ENCODE measurements around the gene FAM171A2.

GRCh38 chr17:44346064-44346844, 17.4 kb downstream of the FAM171A2 start:
- TF ChIP-seq POLR2A (IDR thresholded peaks at IDR 0.05): no peak
- TF ChIP-seq, protein P1, sequence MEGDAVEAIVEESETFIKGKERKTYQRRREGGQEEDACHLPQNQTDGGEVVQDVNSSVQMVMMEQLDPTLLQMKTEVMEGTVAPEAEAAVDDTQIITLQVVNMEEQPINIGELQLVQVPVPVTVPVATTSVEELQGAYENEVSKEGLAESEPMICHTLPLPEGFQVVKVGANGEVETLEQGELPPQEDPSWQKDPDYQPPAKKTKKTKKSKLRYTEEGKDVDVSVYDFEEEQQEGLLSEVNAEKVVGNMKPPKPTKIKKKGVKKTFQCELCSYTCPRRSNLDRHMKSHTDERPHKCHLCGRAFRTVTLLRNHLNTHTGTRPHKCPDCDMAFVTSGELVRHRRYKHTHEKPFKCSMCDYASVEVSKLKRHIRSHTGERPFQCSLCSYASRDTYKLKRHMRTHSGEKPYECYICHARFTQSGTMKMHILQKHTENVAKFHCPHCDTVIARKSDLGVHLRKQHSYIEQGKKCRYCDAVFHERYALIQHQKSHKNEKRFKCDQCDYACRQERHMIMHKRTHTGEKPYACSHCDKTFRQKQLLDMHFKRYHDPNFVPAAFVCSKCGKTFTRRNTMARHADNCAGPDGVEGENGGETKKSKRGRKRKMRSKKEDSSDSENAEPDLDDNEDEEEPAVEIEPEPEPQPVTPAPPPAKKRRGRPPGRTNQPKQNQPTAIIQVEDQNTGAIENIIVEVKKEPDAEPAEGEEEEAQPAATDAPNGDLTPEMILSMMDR (IDR thresholded peaks at IDR 0.05): no peak

Measured in Peyer's patch (tissue), 4 donors.